Astrocyte (in vitro differentiated cells and primary cell): ENCODE measurements around the gene CIAO3.

ENCODE experiments used
- EZH2 ChIP-seq: IDR thresholded peaks from 2 replicates; pipeline ENCODE4 v1.6.1; 2012; ENCODE audit warnings: mild to moderate bottlenecking, low read length, inconsistent platforms; ENCODE audit not compliant: insufficient read depth
- TF ChIP-seq, protein P1 (sequence below): IDR thresholded peaks from 2 replicates; pipeline ENCODE4 v1.5.1; 2011; ENCODE audit warnings: low read depth, mild to moderate bottlenecking, inconsistent platforms, low read length, moderate library complexity; ENCODE audit not compliant: insufficient read depth

DNA sequence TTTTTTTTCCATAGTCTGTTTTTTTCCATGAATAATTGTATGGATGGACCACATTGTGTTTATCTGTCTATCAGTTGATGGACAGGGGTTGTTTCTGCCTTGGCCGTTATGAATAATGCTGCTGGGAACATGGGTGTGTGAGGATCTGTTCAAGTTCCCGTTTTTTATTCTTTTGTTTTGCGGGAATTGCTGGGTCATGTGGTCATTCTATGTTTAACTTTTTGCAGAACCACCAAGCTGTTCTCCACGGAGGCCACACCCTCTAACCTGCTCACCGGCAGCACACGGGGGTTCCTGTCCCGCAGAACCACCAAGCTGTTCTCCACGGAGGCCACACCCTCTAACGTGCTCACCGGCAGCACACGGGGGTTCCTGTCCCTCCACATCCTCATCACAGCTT is 13.9 kb upstream of the CIAO3 start:
- TF ChIP-seq, protein P1, sequence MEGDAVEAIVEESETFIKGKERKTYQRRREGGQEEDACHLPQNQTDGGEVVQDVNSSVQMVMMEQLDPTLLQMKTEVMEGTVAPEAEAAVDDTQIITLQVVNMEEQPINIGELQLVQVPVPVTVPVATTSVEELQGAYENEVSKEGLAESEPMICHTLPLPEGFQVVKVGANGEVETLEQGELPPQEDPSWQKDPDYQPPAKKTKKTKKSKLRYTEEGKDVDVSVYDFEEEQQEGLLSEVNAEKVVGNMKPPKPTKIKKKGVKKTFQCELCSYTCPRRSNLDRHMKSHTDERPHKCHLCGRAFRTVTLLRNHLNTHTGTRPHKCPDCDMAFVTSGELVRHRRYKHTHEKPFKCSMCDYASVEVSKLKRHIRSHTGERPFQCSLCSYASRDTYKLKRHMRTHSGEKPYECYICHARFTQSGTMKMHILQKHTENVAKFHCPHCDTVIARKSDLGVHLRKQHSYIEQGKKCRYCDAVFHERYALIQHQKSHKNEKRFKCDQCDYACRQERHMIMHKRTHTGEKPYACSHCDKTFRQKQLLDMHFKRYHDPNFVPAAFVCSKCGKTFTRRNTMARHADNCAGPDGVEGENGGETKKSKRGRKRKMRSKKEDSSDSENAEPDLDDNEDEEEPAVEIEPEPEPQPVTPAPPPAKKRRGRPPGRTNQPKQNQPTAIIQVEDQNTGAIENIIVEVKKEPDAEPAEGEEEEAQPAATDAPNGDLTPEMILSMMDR, result no peak
- no peak for TF ChIP-seq EZH2
